H9 (cell line): ENCODE data around the gene MRC2. TPM values are rescaled to one million over a fixed set of nuclear protein-coding genes. Genes with fewer than 3 reads are reported as not detected.

Source experiments
- DNase-seq: peaks from one replicate; pipeline ENCODE4 v3.0.0-alpha.2; 2017
- H2AFZ ChIP-seq: one replicate; pipeline ENCODE4 v1.6.1; 2013; ENCODE audit warnings: mild to moderate bottlenecking, low read length, control low read depth, moderate library complexity
- H2AK5ac ChIP-seq: 2 replicates; pipeline ENCODE4 v1.6.1; 2013; ENCODE audit warnings: low read length, control low read depth, mixed read lengths; ENCODE audit not compliant: insufficient read length
- H2BK120ac ChIP-seq: one replicate; pipeline ENCODE4 v1.6.1; 2013; ENCODE audit warnings: low read depth, mild to moderate bottlenecking, low read length, control low read depth, inconsistent platforms; ENCODE audit not compliant: poor library complexity, severe bottlenecking
- H2BK12ac ChIP-seq: 2 replicates; pipeline ENCODE4 v1.6.1; 2013; ENCODE audit warnings: low read length, control low read depth, mixed read lengths, low read depth; ENCODE audit not compliant: insufficient read length
- H2BK15ac ChIP-seq: 2 replicates; pipeline ENCODE4 v1.6.1; 2013; ENCODE audit warnings: low read depth, low read length, control low read depth
- H2BK20ac ChIP-seq: one replicate; pipeline ENCODE4 v1.6.1; 2013; ENCODE audit warnings: low read depth, mild to moderate bottlenecking, low read length, control low read depth, inconsistent platforms; ENCODE audit not compliant: poor library complexity, severe bottlenecking
- H2BK5ac ChIP-seq: 2 replicates; pipeline ENCODE4 v1.6.1; 2013; ENCODE audit warnings: low read length, control low read depth, mixed read lengths; ENCODE audit not compliant: insufficient read length
- H3K14ac ChIP-seq: 2 replicates; pipeline ENCODE4 v1.6.1; 2013; ENCODE audit warnings: low read length, control low read depth; ENCODE audit not compliant: insufficient read depth
- H3K18ac ChIP-seq: 2 replicates; pipeline ENCODE4 v1.6.1; 2013; ENCODE audit warnings: low read depth, mild to moderate bottlenecking, mixed read lengths, low read length, control low read depth; ENCODE audit not compliant: insufficient read length
- H3K23ac ChIP-seq: 2 replicates; pipeline ENCODE4 v1.6.1; 2013; ENCODE audit warnings: low read length, control low read depth, mixed read lengths, low read depth; ENCODE audit not compliant: insufficient read length
- H3K23me2 ChIP-seq: 2 replicates; pipeline ENCODE4 v1.6.1; 2013; ENCODE audit warnings: low read depth, mild to moderate bottlenecking, mixed read lengths, low read length, control low read depth; ENCODE audit not compliant: insufficient read length, poor library complexity, severe bottlenecking
- H3K27ac ChIP-seq: 2 replicates; pipeline ENCODE4 v1.5.1; 2013; ENCODE audit warnings: low read length, control low read depth, mixed read lengths, low read depth; ENCODE audit not compliant: insufficient read length
- H3K27me3 ChIP-seq: 2 replicates; pipeline ENCODE4 v1.6.1; 2013; ENCODE audit warnings: low read length, control low read depth, inconsistent platforms; ENCODE audit not compliant: insufficient read depth
- H3K4ac ChIP-seq: 2 replicates; pipeline ENCODE4 v1.6.1; 2013; ENCODE audit warnings: low read depth, mild to moderate bottlenecking, control low read depth, inconsistent platforms, low read length, moderate library complexity
- H3K4me1 ChIP-seq: 2 replicates; pipeline ENCODE4 v1.6.1; 2013; ENCODE audit warnings: low read length, control low read depth, inconsistent platforms; ENCODE audit not compliant: insufficient read depth
- H3K4me2 ChIP-seq: 2 replicates; pipeline ENCODE4 v1.6.1; 2013; ENCODE audit warnings: low read length, control low read depth, mixed read lengths; ENCODE audit not compliant: insufficient read length, insufficient read depth
- H3K56ac ChIP-seq: 2 replicates; pipeline ENCODE4 v1.6.1; 2013; ENCODE audit warnings: low read depth, mild to moderate bottlenecking, mixed read lengths, low read length, control low read depth; ENCODE audit not compliant: insufficient read length
- H3K79me1 ChIP-seq: 2 replicates; pipeline ENCODE4 v1.6.1; 2013; ENCODE audit warnings: low read depth, mild to moderate bottlenecking, moderate library complexity, low read length, control low read depth, inconsistent platforms; ENCODE audit not compliant: insufficient read depth, poor library complexity, severe bottlenecking
- H3K79me2 ChIP-seq: 2 replicates; pipeline ENCODE4 v1.6.1; 2013; ENCODE audit warnings: low read length, control low read depth, inconsistent platforms; ENCODE audit not compliant: insufficient read depth
- H3K9ac ChIP-seq: 2 replicates; pipeline ENCODE4 v1.6.1; 2013; ENCODE audit warnings: low read length, control low read depth, mixed read lengths; ENCODE audit not compliant: insufficient read length; ENCODE audit errors: extremely low read depth
- H3K9me3 ChIP-seq: one replicate; pipeline ENCODE4 v1.6.1; 2013; ENCODE audit warnings: low read depth, low read length, inconsistent platforms; ENCODE audit not compliant: control insufficient read depth
- H3T11ph ChIP-seq: one replicate; pipeline ENCODE4 v1.6.1; 2013; ENCODE audit warnings: mild to moderate bottlenecking, low read length, control low read depth, inconsistent platforms
- H4K20me1 ChIP-seq: one replicate; pipeline ENCODE4 v1.6.1; 2013; ENCODE audit not compliant: control insufficient read depth, insufficient read length, insufficient read depth
- H4K5ac ChIP-seq: 2 replicates; pipeline ENCODE4 v1.6.1; 2013; ENCODE audit warnings: low read depth, mild to moderate bottlenecking, mixed read lengths, low read length, control low read depth; ENCODE audit not compliant: insufficient read length
- H4K8ac ChIP-seq: replicated peaks from 2 replicates; pipeline ENCODE4 v1.6.1; 2013; ENCODE audit warnings: low read length, control low read depth, mixed read lengths, low read depth; ENCODE audit not compliant: insufficient read length
- H4K91ac ChIP-seq: 2 replicates; pipeline ENCODE4 v1.6.1; 2013; ENCODE audit warnings: low read depth, mild to moderate bottlenecking, moderate library complexity, mixed read lengths, low read length, control low read depth; ENCODE audit not compliant: insufficient read length
- H3K27ac Mint-ChIP-seq, 3 experiments: 2 replicates in 2 of 3; 3 replicates in 1 of 3; pipeline ENCODE4 v1.8.0; 2020 to 2021; ENCODE audit warnings: mixed read lengths in 3 of 3, mild to moderate bottlenecking in 1 of 3, moderate library complexity in 1 of 3
- H3K27me3 Mint-ChIP-seq: 2 replicates; pipeline ENCODE4 v1.8.0; 2021; ENCODE audit warnings: low read depth, mild to moderate bottlenecking, moderate library complexity, mixed read lengths
- H3K36me3 Mint-ChIP-seq, 3 experiments: 2 replicates in 2 of 3; 3 replicates in 1 of 3; pipeline ENCODE4 v1.8.0; 2020 to 2021; ENCODE audit warnings: low read depth in 3 of 3, mixed read lengths in 3 of 3; ENCODE audit not compliant: insufficient read depth in 1 of 3
- H3K4me1 Mint-ChIP-seq, 2 experiments: 2 replicates each; pipeline ENCODE4 v1.8.0; 2020; ENCODE audit warnings: mixed read lengths in 2 of 2
- H3K4me3 Mint-ChIP-seq, 2 experiments: 2 replicates in 1 of 2; 3 replicates in 1 of 2; pipeline ENCODE4 v1.8.0; 2020 to 2021; ENCODE audit warnings: mild to moderate bottlenecking in 2 of 2, mixed read lengths in 2 of 2, moderate library complexity in 1 of 2
- H3K9me3 Mint-ChIP-seq, 2 experiments: 2 replicates in 1 of 2; 3 replicates in 1 of 2; pipeline ENCODE4 v1.8.0; 2020; ENCODE audit warnings: mild to moderate bottlenecking in 2 of 2, mixed read lengths in 2 of 2, moderate library complexity in 1 of 2
- CTCF ChIP-seq: fragments of 200-600 bp; sonication (generic); conservative IDR thresholded peaks from 3 replicates; pipeline ENCODE4 v1.8.0; 2021; ENCODE audit warnings: antibody characterized with exemption, mild to moderate bottlenecking
- WGBS: extraction: QIAGEN DNeasy Blood & Tissue Kit; methylation state at CpG from one replicate; pipeline ENCODE4 v1.1.7; 2013; ENCODE audit warnings: missing lambda C conversion rate, low lambda C conversion rate, mixed read lengths; ENCODE audit not compliant: insufficient read length; ENCODE audit errors: extremely low coverage; 5-methylcytosine and 5-hydroxymethylcytosine counted together
- total RNA-seq: library from RNA; stranded (reverse); gene quantifications from 2 replicates; pipeline ENCODE4 v1.2.1, GENCODE V29; 2021

The MRC2 gene
- total RNA-seq, 1 experiment from 2014 or later = 18.7 TPM

- no peaks in the 10 kb centered on the region for H3K27me3 ChIP-seq
- no peak for TF ChIP-seq CTCF
- Mint-ChIP-seq H3K27me3 (no peaks in the 10 kb centered on the region), H3K4me3 (no peak overlapping the region), H3K36me3 (peaks cover 5 to 51% (median 42%) of the 10 kb centered on the region in 3 experiments; a peak in 5 of 7 replicates), H3K27ac (peak overlapping the region in 2 of 3 experiments; percentile 8 to 69; a peak in 3 of 7 replicates), H3K4me1 (no peaks in the 10 kb centered on the region), H3K9me3 (no peaks in the 10 kb centered on the region)
- H4K91ac ChIP-seq = no peak overlapping the region
- no peak overlapping the region for H4K5ac ChIP-seq
- H2AK5ac ChIP-seq = no peak overlapping the region
- H3K79me2 ChIP-seq = no peaks in the 10 kb centered on the region
- H3K27ac ChIP-seq = no peak overlapping the region
- H3K56ac ChIP-seq = no peak overlapping the region
- no peak overlapping the region for H3K23ac ChIP-seq
- H3T11ph ChIP-seq = no peak overlapping the region
- no peaks in the 10 kb centered on the region for H3K23me2 ChIP-seq
- H4K20me1 ChIP-seq = no peaks in the 10 kb centered on the region
- no peak overlapping the region for H3K4ac ChIP-seq
- no peak for DNase-seq
- WGBS = no CpG with 5 or more reads among the region's 7 CpGs
- no peaks in the 10 kb centered on the region for H3K79me1 ChIP-seq
- H2BK15ac ChIP-seq = no peak overlapping the region
- H2BK5ac ChIP-seq = no peak overlapping the region
- no peak overlapping the region for H3K9ac ChIP-seq
- no peak overlapping the region for H4K8ac ChIP-seq
- no peak overlapping the region for H2BK120ac ChIP-seq
- no peak overlapping the region for H2AFZ ChIP-seq
- no peak overlapping the region for H2BK12ac ChIP-seq
- H3K14ac ChIP-seq = no peak overlapping the region
- no peaks in the 10 kb centered on the region for H3K4me1 ChIP-seq
- no peak overlapping the region for H2BK20ac ChIP-seq
- no peaks in the 10 kb centered on the region for H3K9me3 ChIP-seq
- H3K18ac ChIP-seq = no peak overlapping the region
- H3K4me2 ChIP-seq = no peak overlapping the region
Observed at GRCh38 chr17:62588109-62588508, 39.4 kb upstream of the MRC2 start.
